GM12878 (cell line): ENCODE measurements around the gene BCKDHA. TPM values are rescaled to one million over a fixed set of nuclear protein-coding genes. Genes with fewer than 3 reads are reported as not detected.

Source experiments
- ATAC-seq: fragments of 200-7000 bp; cut with Tn5 transposase; 3 replicates; pipeline ENCODE4 v1.9.1; 2020; ENCODE audit warnings: mild to moderate bottlenecking, moderate library complexity
- BruUV-seq: library from RNA; stranded (reverse); fragments of 400-500 nt; replicated peaks from 2 replicates; lab custom pipeline; 2021; lab: Mats Ljungman, UMichigan
- CTCF ChIA-PET: fragments of 300-600 bp; sonication (Branson Sonifier 250); formaldehyde crosslinking; extraction: SDS; loops from one replicate; lab custom pipeline; 2021; ENCODE audit warnings: inconsistent platforms; lab: Yijun Ruan, JAX
- POLR2A ChIA-PET: fragments of 350-600 bp; formaldehyde crosslinking; extraction: SDS; loops from one replicate; lab custom pipeline; 2021; ENCODE audit warnings: inconsistent platforms; lab: Charles Lee
- RAD21 ChIA-PET: fragments of 300-600 bp; sonication (Branson Sonifier 250); formaldehyde crosslinking; loops from one replicate; lab custom pipeline; 2023; ENCODE audit warnings: antibody characterized with exemption; ENCODE audit not compliant: unreplicated experiment; lab: Charles Lee
- SMC1A ChIA-PET: fragments of 300-600 bp; sonication (Branson Sonifier 250); formaldehyde crosslinking; loops from one replicate; lab custom pipeline; 2023; ENCODE audit not compliant: unreplicated experiment, uncharacterized antibody; lab: Charles Lee
- DNase-seq: peaks from one replicate; pipeline ENCODE4 v3.0.0-alpha.2; 2011; ENCODE audit warnings: low read depth, low spot score
- FAIRE-seq: peaks from 3 replicates; lab custom pipeline; 2011; peaks lifted over from hg19 to GRCh38; lab: Jason Lieb, UNC
- H2AFZ ChIP-seq: 2 replicates; pipeline ENCODE4 v1.6.0; 2011; ENCODE audit warnings: low read depth, low read length, control low read depth; ENCODE audit not compliant: control insufficient read depth
- H3K27ac ChIP-seq: 2 replicates; pipeline ENCODE4 v1.5.1; 2011; ENCODE audit warnings: control low read depth; ENCODE audit not compliant: control insufficient read depth, insufficient read depth
- H3K27me3 ChIP-seq, 2 experiments: replicated peaks in 1 of 2; 2 replicates each; pipeline versions ENCODE4 v1.6.0 to v1.6.1; 2011; ENCODE audit warnings: low read length in 1 of 2; ENCODE audit not compliant: control insufficient read depth in 2 of 2, insufficient read depth in 2 of 2
- H3K36me3 ChIP-seq, 2 experiments: 2 replicates each; pipeline ENCODE4 v1.5.1; 2011; ENCODE audit warnings: low read length in 1 of 2; ENCODE audit not compliant: control insufficient read depth in 2 of 2, insufficient read depth in 2 of 2
- H3K4me1 ChIP-seq: 2 replicates; pipeline ENCODE4 v1.6.1; 2011; ENCODE audit warnings: mild to moderate bottlenecking, low read length, moderate library complexity, mixed read lengths; ENCODE audit not compliant: control insufficient read depth, insufficient read depth
- H3K4me2 ChIP-seq: 2 replicates; pipeline ENCODE4 v1.6.0; 2011; ENCODE audit warnings: control low read depth; ENCODE audit not compliant: control insufficient read depth, insufficient read depth
- H3K4me3 ChIP-seq: fragments of 200-600 bp; sonication (generic); 2 replicates; pipeline ENCODE4 v1.5.1; 2016
- H3K79me2 ChIP-seq: 2 replicates; pipeline ENCODE4 v1.6.0; 2011; ENCODE audit warnings: low read length; ENCODE audit not compliant: control insufficient read depth, insufficient read depth
- H3K9ac ChIP-seq: 2 replicates; pipeline ENCODE4 v1.8.0; 2011; ENCODE audit warnings: low read length, control low read depth, mixed read lengths; ENCODE audit not compliant: control insufficient read depth, insufficient read depth
- H3K9me3 ChIP-seq: replicated peaks from 3 replicates; pipeline ENCODE4 v1.5.1; 2011; ENCODE audit warnings: mild to moderate bottlenecking, low read length; ENCODE audit not compliant: control insufficient read depth, insufficient read depth
- H4K20me1 ChIP-seq: 2 replicates; pipeline ENCODE4 v1.6.0; 2011; ENCODE audit not compliant: control insufficient read depth, insufficient read depth
- BMI1 ChIP-seq: fragments of 450-650 bp; IDR thresholded peaks from 2 replicates; pipeline ENCODE4 v1.6.1; 2016; ENCODE audit warnings: mild to moderate bottlenecking, moderate library complexity, borderline replicate concordance
- EED ChIP-seq: sonication (generic); IDR thresholded peaks from 2 replicates; pipeline ENCODE4 v1.6.1; 2016; ENCODE audit warnings: antibody characterized with exemption, low read depth
- JUNB ChIP-seq: IDR thresholded peaks from 2 replicates; pipeline ENCODE4 v1.6.1; 2016; ENCODE audit warnings: antibody characterized with exemption, mild to moderate bottlenecking
- KAT2A ChIP-seq: conservative IDR thresholded peaks from 2 replicates; pipeline ENCODE4 v1.6.1; 2011; ENCODE audit warnings: low read depth, low read length; ENCODE audit not compliant: control insufficient read depth
- LARP7 ChIP-seq: fragments of 450-650 bp; IDR thresholded peaks from 2 replicates; pipeline ENCODE4 v1.6.1; 2017; ENCODE audit warnings: mild to moderate bottlenecking
- NFXL1 ChIP-seq: fragments of 450-650 bp; IDR thresholded peaks from 2 replicates; pipeline ENCODE4 v1.6.1; 2017; ENCODE audit warnings: antibody characterized with exemption, mild to moderate bottlenecking, borderline replicate concordance
- RAD51 ChIP-seq: fragments of 450-650 bp; IDR thresholded peaks from 2 replicates; pipeline ENCODE4 v1.6.1; 2016; ENCODE audit warnings: moderate library complexity, mild to moderate bottlenecking, inconsistent platforms
- RBBP5 ChIP-seq: fragments of 200-600 bp; sonication (generic); conservative IDR thresholded peaks from 2 replicates; pipeline ENCODE4 v1.6.1; 2016
- RCOR1 ChIP-seq: conservative IDR thresholded peaks from 2 replicates; pipeline ENCODE4 v1.6.1; 2012; ENCODE audit warnings: low read depth, low read length, improper control_type of control experiment
- RELA ChIP-seq: fragments of 450-650 bp; IDR thresholded peaks from 2 replicates; pipeline ENCODE4 v1.8.0; 2014; ENCODE audit warnings: borderline replicate concordance; ENCODE audit not compliant: partially characterized antibody
- RUNX3 ChIP-seq: IDR thresholded peaks from 2 replicates; pipeline ENCODE4 v1.6.1; 2012; ENCODE audit warnings: low read length, inconsistent platforms
- SP1 ChIP-seq: IDR thresholded peaks from one replicate; pipeline ENCODE4 v1.6.1; 2011; ENCODE audit warnings: low read depth, low read length
- ZBED1 ChIP-seq: IDR thresholded peaks from 2 replicates; pipeline ENCODE4 v1.6.1; 2016; ENCODE audit warnings: borderline replicate concordance
- ZZZ3 ChIP-seq: IDR thresholded peaks from 2 replicates; pipeline ENCODE4 v1.6.1; 2011; ENCODE audit warnings: low read depth; ENCODE audit not compliant: control insufficient read depth, insufficient read length
- WGBS: methylation state at CpG from one replicate; pipeline ENCODE4 v1.1.6; 2016; ENCODE audit warnings: low lambda C conversion rate; ENCODE audit not compliant: insufficient replicate concordance, insufficient coverage; ENCODE audit errors: missing lambda C conversion rate; 5-methylcytosine and 5-hydroxymethylcytosine counted together
- in situ Hi-C: fragments of 300-500 bp; cut with MboI; formaldehyde crosslinking; loops from 9 replicates; pipeline ENCODE4 v1.14.3; 2018; ENCODE audit warnings: mixed read lengths
- intact Hi-C: fragments of 100-400 bp; cut with micrococcal nuclease; formaldehyde crosslinking; loops from one replicate; pipeline ENCODE4 v1.14.2; 2022; ENCODE audit not compliant: unreplicated experiment
- polyA plus RNA-seq, 11 experiments: library from polyadenylated mRNA; depleted of rRNA in 4 of 11; unstranded in 6 of 11; stranded (reverse) in 5 of 11; fragments of >200 nt; fragmentation: Nextera tagmentation in 4 of 11; fragmentation: Illumina TruSeq in 1 of 11; extraction: Ambion mirVana in 4 of 11; extraction: Trizol in 1 of 11; gene quantifications; 1 replicate in 1 of 11; 2 replicates in 10 of 11; pipeline versions ENCODE4 v1.2.1 to v1.2.3, GENCODE V29; 2011 to 2016; ENCODE audit warnings: inconsistent platforms in 2 of 11, missing spikeins in 2 of 11, low read depth in 1 of 11
- total RNA-seq, 4 experiments: library from RNA; depleted of rRNA in 3 of 4; stranded (reverse); fragments of >200 nt in 3 of 4; fragmentation: Illumina TruSeq in 1 of 4; extraction: Trizol in 1 of 4; gene quantifications; 2 replicates each; pipeline versions ENCODE4 v1.2.1 to v1.2.3, GENCODE V29; 2013 to 2021
- TF ChIP-seq, protein P1 (sequence below): fragments of 450-650 bp; IDR thresholded peaks from 2 replicates; pipeline ENCODE4 v1.6.1; 2017; ENCODE audit warnings: mild to moderate bottlenecking
- TF ChIP-seq, protein P2 (sequence below): IDR thresholded peaks from 2 replicates; pipeline ENCODE4 v1.6.1; 2011; ENCODE audit warnings: low read depth, mild to moderate bottlenecking, low read length, moderate library complexity, borderline replicate concordance; ENCODE audit errors: extremely low read depth
- TF ChIP-seq, protein P3 (sequence below): IDR thresholded peaks from 2 replicates; pipeline ENCODE4 v1.6.1; 2011; ENCODE audit warnings: low read depth, low read length, improper control_type of control experiment, borderline replicate concordance
- TF ChIP-seq, protein P4 (sequence below): IDR thresholded peaks from 2 replicates; pipeline ENCODE4 v1.6.1; 2011; ENCODE audit warnings: borderline replicate concordance, low read depth, mild to moderate bottlenecking, moderate library complexity, low read length; ENCODE audit not compliant: insufficient read depth, poor library complexity, severe bottlenecking

The BCKDHA gene
- total and polyA plus RNA-seq, 10 of the 15 experiments (the other 5 are each of a cell fraction or from before 2014, with no cell fraction given) = 9.9 to 107 (median 46.4) TPM

DNA sequence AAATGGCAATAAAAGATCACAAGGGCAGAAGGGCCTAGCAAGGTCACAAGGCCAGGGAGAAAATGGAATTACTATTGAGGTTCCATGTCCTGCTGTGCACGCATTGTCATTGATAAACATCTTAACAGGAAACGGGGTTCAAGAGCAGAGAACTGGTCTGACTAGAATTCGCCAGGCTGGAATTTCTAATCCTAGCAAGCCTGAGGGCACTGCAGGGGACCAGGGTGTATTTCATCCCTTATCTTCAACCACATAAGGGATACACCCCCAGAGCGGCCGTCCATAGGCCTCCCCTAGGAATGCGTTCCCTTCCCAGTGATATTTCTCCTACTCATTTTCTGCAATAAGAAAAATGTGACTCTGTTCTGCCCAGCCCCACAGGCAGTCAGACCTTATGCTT lies 64.9 kb downstream of the BCKDHA start:
- POLR2A ChIA-PET = no interaction called here
- H2AFZ ChIP-seq = no peak overlapping the region
- TF ChIP-seq, protein P1, sequence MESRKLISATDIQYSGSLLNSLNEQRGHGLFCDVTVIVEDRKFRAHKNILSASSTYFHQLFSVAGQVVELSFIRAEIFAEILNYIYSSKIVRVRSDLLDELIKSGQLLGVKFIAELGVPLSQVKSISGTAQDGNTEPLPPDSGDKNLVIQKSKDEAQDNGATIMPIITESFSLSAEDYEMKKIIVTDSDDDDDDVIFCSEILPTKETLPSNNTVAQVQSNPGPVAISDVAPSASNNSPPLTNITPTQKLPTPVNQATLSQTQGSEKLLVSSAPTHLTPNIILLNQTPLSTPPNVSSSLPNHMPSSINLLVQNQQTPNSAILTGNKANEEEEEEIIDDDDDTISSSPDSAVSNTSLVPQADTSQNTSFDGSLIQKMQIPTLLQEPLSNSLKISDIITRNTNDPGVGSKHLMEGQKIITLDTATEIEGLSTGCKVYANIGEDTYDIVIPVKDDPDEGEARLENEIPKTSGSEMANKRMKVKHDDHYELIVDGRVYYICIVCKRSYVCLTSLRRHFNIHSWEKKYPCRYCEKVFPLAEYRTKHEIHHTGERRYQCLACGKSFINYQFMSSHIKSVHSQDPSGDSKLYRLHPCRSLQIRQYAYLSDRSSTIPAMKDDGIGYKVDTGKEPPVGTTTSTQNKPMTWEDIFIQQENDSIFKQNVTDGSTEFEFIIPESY = no peak
- TF ChIP-seq, protein P2, sequence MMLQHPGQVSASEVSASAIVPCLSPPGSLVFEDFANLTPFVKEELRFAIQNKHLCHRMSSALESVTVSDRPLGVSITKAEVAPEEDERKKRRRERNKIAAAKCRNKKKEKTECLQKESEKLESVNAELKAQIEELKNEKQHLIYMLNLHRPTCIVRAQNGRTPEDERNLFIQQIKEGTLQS = no peak
- TF ChIP-seq BMI1 = no peak
- no peak for TF ChIP-seq ZBED1
- TF ChIP-seq RUNX3 = no peak
- no peak for TF ChIP-seq RAD51
- no peak for TF ChIP-seq RELA
- TF ChIP-seq LARP7 = no peak
- TF ChIP-seq JUNB = no peak
- no peak for TF ChIP-seq SP1
- TF ChIP-seq ZZZ3 = no peak
- no peak for TF ChIP-seq KAT2A
- TF ChIP-seq, protein P3, sequence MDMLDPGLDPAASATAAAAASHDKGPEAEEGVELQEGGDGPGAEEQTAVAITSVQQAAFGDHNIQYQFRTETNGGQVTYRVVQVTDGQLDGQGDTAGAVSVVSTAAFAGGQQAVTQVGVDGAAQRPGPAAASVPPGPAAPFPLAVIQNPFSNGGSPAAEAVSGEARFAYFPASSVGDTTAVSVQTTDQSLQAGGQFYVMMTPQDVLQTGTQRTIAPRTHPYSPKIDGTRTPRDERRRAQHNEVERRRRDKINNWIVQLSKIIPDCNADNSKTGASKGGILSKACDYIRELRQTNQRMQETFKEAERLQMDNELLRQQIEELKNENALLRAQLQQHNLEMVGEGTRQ = no peak
- TF ChIP-seq NFXL1 = no peak
- no peak for TF ChIP-seq RCOR1
- TF ChIP-seq RBBP5 = no peak
- TF ChIP-seq, protein P4, sequence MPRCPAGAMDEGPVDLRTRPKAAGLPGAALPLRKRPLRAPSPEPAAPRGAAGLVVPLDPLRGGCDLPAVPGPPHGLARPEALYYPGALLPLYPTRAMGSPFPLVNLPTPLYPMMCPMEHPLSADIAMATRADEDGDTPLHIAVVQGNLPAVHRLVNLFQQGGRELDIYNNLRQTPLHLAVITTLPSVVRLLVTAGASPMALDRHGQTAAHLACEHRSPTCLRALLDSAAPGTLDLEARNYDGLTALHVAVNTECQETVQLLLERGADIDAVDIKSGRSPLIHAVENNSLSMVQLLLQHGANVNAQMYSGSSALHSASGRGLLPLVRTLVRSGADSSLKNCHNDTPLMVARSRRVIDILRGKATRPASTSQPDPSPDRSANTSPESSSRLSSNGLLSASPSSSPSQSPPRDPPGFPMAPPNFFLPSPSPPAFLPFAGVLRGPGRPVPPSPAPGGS = no peak
- no peak for TF ChIP-seq EED
- SMC1A ChIA-PET = no interaction called here
- no peak overlapping the region for H3K27ac ChIP-seq
- H3K36me3 ChIP-seq = no peaks in the 10 kb centered on the region
- no peak for DNase-seq
- no peak overlapping the region for H3K9ac ChIP-seq
- intact Hi-C loops = no loop called here
- CTCF ChIA-PET = interaction anchor here (0.7 kb wide), 1 partner anchor 54 kb away, joined by 3 read pairs; no protein-coding TSS in a partner anchor
- no peak overlapping the region for H3K4me3 ChIP-seq
- WGBS = 90% methylated on average over 6 of the region's 6 CpGs
- H3K9me3 ChIP-seq = no peaks in the 10 kb centered on the region
- RAD21 ChIA-PET = no interaction called here
- H3K79me2 ChIP-seq = no peaks in the 10 kb centered on the region
- no peaks in the 10 kb centered on the region for H4K20me1 ChIP-seq
- H3K4me1 ChIP-seq = peaks cover 24% of the 10 kb centered on the region
- FAIRE-seq = no peak
- no peak overlapping the region for H3K4me2 ChIP-seq
- no TSS peak for BruUV-seq
- no peaks in the 10 kb centered on the region for H3K27me3 ChIP-seq
- ATAC-seq = no peak
- in situ Hi-C loops = no loop called here
